ENCODE data around the gene SUCNR1.

DNA sequence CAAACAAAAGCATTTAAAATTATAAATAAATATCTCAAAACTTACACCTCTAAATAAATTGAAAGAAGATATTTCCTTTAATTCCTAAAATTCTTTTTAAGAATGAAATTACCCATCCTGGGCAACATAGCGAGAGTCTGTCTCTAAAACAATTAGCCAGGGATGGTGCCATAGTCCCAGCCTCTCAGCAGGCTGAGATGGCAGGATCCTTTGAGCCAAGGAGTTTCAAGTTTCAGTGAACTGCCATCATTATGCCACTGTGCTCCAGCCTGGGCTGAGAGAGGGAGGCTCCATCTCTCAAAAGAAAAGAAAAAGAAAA, 34.2 kb upstream of the SUCNR1 start:
- TF ChIP-seq EZH2 (IDR thresholded peaks at IDR 0.05; ENCODE audit: low read length, missing control alignments) (no peak), CTCF (conservative IDR thresholded peaks at IDR 0.05 in 1 of 2, IDR thresholded peaks at IDR 0.05 in 1 of 2; ENCODE audit: low read depth in 1 of 2, low read length in 2 of 2) (no peak)

All from fibroblast of lung (primary cell).